HG03354 (cell line): Measurements from ENCODE around the gene P2RX6.
"Not testable (repeated sequence)": the region's sequence is repeated elsewhere in the genome, so short reads cannot be mapped to it uniquely, and the experiment has no call there.

Experiments
- ATAC-seq: cut with Tn5 transposase; IDR thresholded peaks from one replicate; pipeline ENCODE4 v1.9.1; 2021; ENCODE audit warnings: mild to moderate bottlenecking; ENCODE audit not compliant: unreplicated experiment, poor library complexity, severe bottlenecking

P2RX6 gene

GRCh38 chr22:20993304-20994127, 21.4 kb upstream of the P2RX6 start:
- no peak for ATAC-seq

DNA sequence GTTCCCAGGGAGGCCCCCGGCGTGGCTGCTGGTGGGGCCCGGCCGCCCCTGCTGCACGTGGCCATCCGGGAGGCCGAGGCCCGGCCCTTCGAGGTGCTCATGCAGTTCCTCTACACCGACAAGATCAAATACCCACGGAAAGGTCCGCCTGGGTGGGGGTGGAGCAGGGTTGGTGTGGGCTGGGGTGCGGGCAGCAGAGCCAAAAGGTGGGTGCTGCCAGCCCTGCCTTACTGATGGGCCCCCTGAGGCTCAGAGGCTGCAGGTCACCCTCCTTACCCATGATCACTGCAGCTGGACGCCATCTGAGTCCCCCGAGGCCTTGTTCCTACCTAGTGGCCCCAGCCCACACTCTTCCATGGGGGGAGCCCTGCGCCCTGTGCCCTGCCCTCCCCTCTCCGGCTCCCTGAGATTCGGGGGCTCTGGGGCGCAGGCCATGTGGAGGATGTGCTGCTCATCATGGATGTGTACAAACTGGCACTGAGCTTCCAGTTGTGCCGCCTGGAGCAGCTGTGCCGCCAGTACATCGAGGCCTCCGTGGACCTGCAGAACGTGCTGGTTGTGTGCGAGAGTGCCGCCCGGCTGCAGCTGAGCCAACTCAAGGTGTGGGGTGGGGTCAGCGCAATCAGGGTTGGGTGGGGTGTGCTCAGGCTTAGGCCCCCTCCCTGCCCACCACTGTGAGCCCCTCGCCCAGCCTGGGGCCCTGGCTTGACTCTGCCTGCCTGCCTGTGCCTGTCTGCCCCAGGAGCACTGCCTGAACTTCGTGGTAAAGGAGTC, 20.6 kb upstream of the P2RX6 start:
- no peak for ATAC-seq

GRCh38 chr22:20994902-20995241, 20.1 kb upstream of the P2RX6 start:
- no peak for ATAC-seq

- no peak for ATAC-seq
These were observed 19.5 kb upstream of the P2RX6 start for GRCh38 chr22:20995329-20996030.

DNA sequence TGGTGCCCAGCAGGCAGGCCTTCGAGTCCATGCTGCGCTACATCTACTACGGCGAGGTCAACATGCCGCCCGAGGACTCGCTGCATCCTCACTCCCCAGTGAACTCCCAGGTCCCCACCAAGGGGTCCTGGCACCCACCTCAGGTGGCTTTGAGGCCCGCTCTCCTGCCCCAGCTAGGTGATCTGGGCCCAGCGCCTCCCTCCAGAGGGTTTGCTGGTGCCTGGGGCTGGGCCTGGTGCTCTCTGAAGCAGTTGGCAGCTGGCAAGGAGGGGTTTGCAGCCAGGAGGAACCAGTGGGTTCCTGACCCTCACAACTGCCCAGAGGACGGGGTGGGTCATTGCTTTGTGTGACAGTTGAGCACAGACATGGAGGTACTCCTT, 18.9 kb upstream of the P2RX6 start:
- ATAC-seq, result no peak

DNA sequence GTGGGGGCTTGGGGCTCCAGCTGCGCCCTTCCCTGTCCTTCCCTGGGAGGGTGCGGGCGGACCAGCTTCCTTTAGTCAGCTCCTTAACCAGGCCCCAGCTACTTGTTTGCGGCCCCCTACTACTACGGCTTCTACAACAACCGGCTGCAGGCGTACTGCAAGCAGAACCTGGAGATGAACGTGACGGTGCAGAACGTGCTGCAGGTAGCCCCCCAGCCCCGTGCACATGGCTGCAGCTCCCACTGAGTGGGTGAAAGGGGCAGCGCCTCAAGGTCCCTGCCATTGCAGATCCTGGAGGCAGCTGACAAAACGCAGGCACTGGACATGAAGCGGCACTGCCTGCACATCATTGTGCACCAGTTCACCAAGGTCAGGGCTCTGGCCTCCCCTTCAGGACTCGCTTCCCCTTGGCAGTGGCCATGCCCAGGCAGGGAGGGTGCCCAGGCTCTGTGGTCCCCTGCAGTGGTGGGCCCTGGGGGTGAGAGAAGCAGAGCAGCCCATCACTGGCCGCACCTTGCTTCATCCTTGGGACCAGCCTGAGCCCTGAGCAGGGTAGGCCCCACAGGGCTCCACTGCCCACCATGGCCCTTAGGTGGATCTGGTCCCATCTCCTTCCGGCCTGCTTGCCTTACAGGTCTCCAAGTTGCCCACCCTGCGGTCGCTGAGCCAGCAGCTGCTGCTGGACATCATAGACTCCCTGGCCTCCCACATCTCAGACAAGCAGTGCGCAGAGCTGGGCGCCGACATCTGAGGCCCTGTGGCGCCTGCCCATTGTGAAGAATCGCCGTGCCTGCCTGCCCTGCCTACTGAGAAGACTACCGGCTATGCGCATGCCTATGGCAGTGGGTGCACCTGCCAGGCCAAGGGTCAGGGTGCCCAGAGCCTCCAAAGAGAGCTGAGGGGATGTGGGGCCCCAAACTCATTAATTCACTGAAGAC, 18.1 kb upstream of the P2RX6 start:
- ATAC-seq, result no peak

DNA sequence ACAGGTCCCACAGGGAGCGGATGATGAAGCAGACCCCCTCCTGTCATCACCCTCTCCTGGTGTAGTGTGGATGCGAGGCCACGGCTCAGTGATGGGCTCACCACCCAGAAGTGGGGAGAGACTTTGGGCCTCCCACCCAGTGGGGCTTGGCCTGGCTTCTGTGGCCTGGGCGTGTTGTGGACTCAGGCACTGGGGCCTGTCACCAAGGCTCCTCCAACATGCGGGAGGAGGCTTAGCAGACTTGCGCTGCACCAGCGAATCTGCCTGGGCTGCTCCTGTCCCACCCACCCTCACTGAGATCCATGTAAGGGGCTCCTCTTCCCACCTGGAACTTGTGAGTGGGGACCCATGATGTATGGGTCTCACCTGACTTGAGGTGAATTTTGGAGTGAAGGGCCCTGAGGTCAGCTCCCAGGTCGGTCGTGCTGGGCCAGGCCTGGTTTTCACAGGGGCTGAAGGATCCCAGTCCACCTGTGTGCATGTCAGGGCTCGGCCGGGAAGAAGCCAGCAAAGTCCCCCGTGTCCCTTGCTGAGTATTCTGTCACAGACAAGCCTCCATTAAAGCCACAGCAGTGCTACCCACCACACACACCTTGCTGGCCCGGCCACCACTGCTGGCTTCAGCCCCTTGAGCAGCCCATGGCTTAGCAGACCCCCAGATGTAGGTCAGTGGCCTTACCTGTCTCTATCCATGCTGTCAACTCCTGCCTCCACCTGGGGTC, 17.3 kb upstream of the P2RX6 start:
- ATAC-seq, result no peak

GRCh38 chr22:20998411-20999336, 16.3 kb upstream of the P2RX6 start:
- ATAC-seq, result no peak

GRCh38 chr22:20999350-21000206, 15.4 kb upstream of the P2RX6 start:
- ATAC-seq, result no peak

DNA sequence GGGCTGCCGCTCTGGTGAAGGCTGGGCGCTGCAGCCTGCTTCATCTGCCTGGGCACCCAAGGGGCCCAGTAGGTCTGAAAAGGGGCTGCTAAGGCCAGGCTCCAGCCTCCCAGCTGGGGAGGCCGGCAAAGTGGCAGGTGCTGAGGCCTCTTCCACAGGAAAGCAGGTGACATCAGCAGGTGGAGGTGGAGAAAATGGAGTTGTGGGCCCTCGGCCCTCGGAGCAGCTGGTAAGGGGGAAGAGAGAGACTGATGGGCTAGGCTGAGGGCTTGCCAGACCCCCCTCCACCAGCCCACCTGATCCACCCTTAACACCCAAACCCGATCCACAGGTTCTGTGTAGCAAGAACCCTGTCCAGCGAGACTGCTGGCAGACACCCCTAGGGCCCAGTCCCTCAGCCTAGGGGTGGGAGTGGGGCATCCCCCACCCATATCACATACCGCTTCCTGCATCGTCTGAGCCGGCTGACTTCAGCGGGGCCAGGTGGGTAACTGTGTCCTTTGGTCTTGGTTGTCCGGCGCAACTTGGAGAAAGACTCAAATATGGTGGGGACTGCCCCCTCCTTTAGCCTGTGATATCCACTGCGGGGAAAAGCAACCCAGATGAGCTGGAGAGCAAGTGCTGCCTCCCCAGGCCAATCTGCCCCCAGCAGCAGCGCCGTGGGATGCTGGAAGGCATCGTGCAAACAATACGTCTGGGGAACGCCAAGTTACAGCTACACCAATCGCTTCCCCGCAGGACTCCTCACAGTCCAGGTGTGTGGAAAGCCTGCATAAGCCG, 14.6 kb upstream of the P2RX6 start:
- no peak for ATAC-seq

GRCh38 chr22:21000987-21001600, 13.9 kb upstream of the P2RX6 start:
- no peak for ATAC-seq

- peak; percentile 86 for ATAC-seq
These were observed 13.2 kb upstream of the P2RX6 start, which contains the start of gene THAP7 for GRCh38 chr22:21001601-21002325. TSS of gene THAP7 (minus strand) at chr22:21002118. CDS start at chr22:21001911, 207 bp downstream.

DNA sequence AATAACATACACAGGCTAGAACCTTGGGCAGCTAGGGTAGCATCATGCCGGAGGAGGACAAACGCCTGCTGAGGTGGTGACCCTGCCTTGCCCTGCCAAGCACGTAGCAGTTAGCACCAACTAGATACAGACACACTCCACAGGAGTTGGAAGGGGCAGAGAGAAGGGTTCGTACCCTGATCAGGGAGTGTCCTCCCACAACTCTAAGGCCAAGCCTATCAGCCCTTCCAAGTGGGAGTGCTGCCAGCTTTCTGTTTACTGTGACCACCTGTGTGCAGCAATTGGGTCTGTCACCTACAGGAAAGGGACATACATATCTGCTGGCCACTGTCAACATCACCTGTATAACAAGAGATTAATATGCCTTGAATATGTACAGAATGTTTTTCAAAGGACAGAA, 11.2 kb upstream of the P2RX6 start:
- no peak for ATAC-seq

DNA sequence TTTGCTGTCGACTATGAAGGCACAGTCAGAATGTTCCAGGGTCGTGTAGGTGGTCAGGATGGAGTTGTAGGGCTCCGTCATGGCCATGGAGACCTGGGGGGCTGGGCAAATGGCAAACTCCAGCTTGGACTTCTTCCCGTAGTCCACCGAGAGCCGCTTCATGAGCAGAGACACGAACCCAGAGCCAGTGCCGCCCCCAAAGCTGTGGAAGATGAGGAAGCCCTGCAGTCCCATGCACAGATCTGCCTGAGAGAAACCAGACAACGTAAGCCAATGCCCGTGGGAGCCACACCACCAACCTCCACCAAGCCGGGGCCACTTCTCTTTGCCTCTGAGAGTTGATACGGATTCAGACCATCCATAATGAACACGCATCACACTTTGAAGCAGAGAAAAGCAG, 5.8 kb upstream of the P2RX6 start:
- ATAC-seq, result not testable (repeated sequence)
